ENCODE results near the gene POLD3.
A peak's percentile ranks its signal among the peaks of the same experiment; 100 is the strongest.

Gene POLD3

GRCh38 chr11:74559110-74559933 lies 33.1 kb upstream of the POLD3 start:
- TF ChIP-seq CTCF (IDR thresholded peaks at IDR 0.05; ENCODE audit: low read depth, low read length) = no peak
- DNase-seq (ENCODE audit: extremely low read depth, low read depth) = no peak

GRCh38 chr11:74559934-74560309 lies 32.5 kb upstream of the POLD3 start:
- DNase-seq (ENCODE audit: extremely low read depth, low read depth) = no peak
- TF ChIP-seq CTCF (IDR thresholded peaks at IDR 0.05; ENCODE audit: low read depth, low read length) = no peak

GRCh38 chr11:74566146-74566960 lies 26.0 kb upstream of the POLD3 start:
- DNase-seq (ENCODE audit: extremely low read depth, low read depth) = no peak
- TF ChIP-seq CTCF (IDR thresholded peaks at IDR 0.05; ENCODE audit: low read depth, low read length) = no peak

GRCh38 chr11:74568028-74568427 lies 24.4 kb upstream of the POLD3 start:
- TF ChIP-seq CTCF (IDR thresholded peaks at IDR 0.05; ENCODE audit: low read depth, low read length) = no peak

GRCh38 chr11:74570266-74571061 lies 21.9 kb upstream of the POLD3 start:
- TF ChIP-seq CTCF (IDR thresholded peaks at IDR 0.05; ENCODE audit: low read depth, low read length) = peak; percentile 53
- DNase-seq (ENCODE audit: extremely low read depth, low read depth) = no peak

More at GRCh38 chr11:74568028-74568427, 24.4 kb upstream of the POLD3 start:
- DNase-seq (ENCODE audit: extremely low read depth, low read depth) = no peak

GRCh38 chr11:74571062-74571399 lies 21.4 kb upstream of the POLD3 start:
- DNase-seq (ENCODE audit: extremely low read depth, low read depth) = no peak
- TF ChIP-seq CTCF (IDR thresholded peaks at IDR 0.05; ENCODE audit: low read depth, low read length) = no peak

Data from AG09319 (cell line).